ENCODE results near the gene SIN3A. TPM values are rescaled to one million over a fixed set of nuclear protein-coding genes. Genes with fewer than 3 reads are reported as not detected.

SIN3A gene
- total RNA-seq, 1 donor from 2014 or later, result 56.0 TPM

- no peak for ATAC-seq
- H3K27me3 ChIP-seq, result no peaks in the 10 kb centered on the region
- no peaks in the 10 kb centered on the region for H3K36me3 ChIP-seq
- H3K9me3 ChIP-seq, result no peaks in the 10 kb centered on the region
- H3K27ac ChIP-seq, result peak overlapping the region; percentile 93
- H3K4me3 ChIP-seq, result peak overlapping the region; percentile 94
- H3K4me1 ChIP-seq, result peaks cover 10% of the 10 kb centered on the region
- intact Hi-C loops (cut with DNase I), result no loop called here
- peak; percentile 79 for DNase-seq
- no peak for TF ChIP-seq CTCF (IDR thresholded peaks at IDR 0.05)
These were observed 4.6 kb upstream of the SIN3A start for GRCh38 chr15:75455982-75456531.

- peak; percentile 13 for ATAC-seq
- no peak for TF ChIP-seq CTCF (IDR thresholded peaks at IDR 0.05)
- no peaks in the 10 kb centered on the region for H3K9me3 ChIP-seq
These were observed 4.0 kb upstream of the SIN3A start for GRCh38 chr15:75455424-75455981.

GRCh38 chr15:75454471-75455378 lies 3.2 kb upstream of the SIN3A start:
- intact Hi-C loops (cut with DNase I), result no loop called here
- no peak for ATAC-seq

More at GRCh38 chr15:75455424-75455981, 4.0 kb upstream of the SIN3A start:
- Histone ChIP-seq H3K4me3 (peak overlapping the region; percentile 94), H3K36me3 (no peaks in the 10 kb centered on the region), H3K4me1 (peaks cover 10% of the 10 kb centered on the region), H3K27ac (peak overlapping the region; percentile 93), H3K27me3 (no peaks in the 10 kb centered on the region)
- peak; percentile 95 for DNase-seq
- intact Hi-C loops (cut with DNase I), result no loop called here

GRCh38 chr15:75453703-75454470 lies 2.4 kb upstream of the SIN3A start:
- no peak for TF ChIP-seq CTCF (IDR thresholded peaks at IDR 0.05)
- Histone ChIP-seq H3K27ac (peak overlapping the region; percentile 93), H3K4me1 (peaks cover 22% of the 10 kb centered on the region), H3K4me3 (peak overlapping the region; percentile 94), H3K36me3 (no peaks in the 10 kb centered on the region), H3K27me3 (no peaks in the 10 kb centered on the region), H3K9me3 (no peaks in the 10 kb centered on the region)
- ATAC-seq, result peak; percentile 69
- peak; percentile 99 for DNase-seq
- intact Hi-C loops (cut with DNase I), result no loop called here

More at GRCh38 chr15:75454471-75455378, 3.2 kb upstream of the SIN3A start:
- no peaks in the 10 kb centered on the region for H3K27me3 ChIP-seq
- TF ChIP-seq CTCF (IDR thresholded peaks at IDR 0.05), result no peak
- H3K36me3 ChIP-seq, result no peaks in the 10 kb centered on the region
- no peaks in the 10 kb centered on the region for H3K9me3 ChIP-seq
- H3K27ac ChIP-seq, result peak overlapping the region; percentile 93
- H3K4me3 ChIP-seq, result peak overlapping the region; percentile 94
- H3K4me1 ChIP-seq, result peaks cover 13% of the 10 kb centered on the region
- DNase-seq, result peak; percentile 90
